Activated CD4-positive, alpha-beta T cell treated with anti-CD3 and anti-CD28 coated beads, Interleukin-2, amount 50 U/mL, for 24 hours (primary cell): ENCODE results near the gene NPC1L1.
A peak's percentile ranks its signal among the peaks of the same experiment; 100 is the strongest.
"Not testable (repeated sequence)": the region's sequence is repeated elsewhere in the genome, so short reads cannot be mapped to it uniquely, and the experiment has no call there.

Source experiments
- DNase-seq, 2 donors: peaks; one replicate each; pipeline ENCODE4 v3.0.0-alpha.2; 2020; ENCODE audit warnings: low read depth in 1 of 2, low spot score in 1 of 2

NPC1L1 gene

DNA sequence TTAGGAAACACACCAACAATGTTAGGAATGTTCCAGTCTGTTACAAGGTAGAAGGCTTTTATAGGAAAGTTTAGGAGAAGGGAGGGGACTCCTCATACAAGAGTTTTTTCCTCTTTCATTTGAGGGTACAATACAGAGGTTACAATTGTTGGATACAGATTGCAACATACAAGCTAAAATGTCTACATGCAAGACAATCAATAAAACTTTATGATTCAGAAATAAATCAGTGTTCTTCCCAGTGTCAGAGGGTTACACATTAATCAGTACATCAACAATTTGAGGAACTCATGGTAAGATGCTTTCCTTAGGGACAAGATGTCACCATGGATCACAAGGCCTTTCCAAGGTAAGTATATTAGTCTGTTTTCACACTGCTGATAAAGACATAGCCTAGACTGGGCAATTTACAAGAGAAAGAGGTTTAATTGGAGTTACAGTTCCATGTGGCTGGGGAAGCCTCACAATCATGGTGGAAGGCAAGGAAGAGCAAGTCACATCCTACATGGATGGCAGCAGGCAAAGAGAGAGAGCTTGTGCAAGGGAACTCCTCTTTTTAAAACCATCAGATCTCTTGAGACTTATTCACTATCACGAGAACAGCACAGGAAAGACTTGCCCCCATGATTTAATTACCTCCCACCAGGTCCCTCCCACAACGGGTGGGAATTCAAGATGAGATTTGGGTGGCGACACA lies 34.4 kb downstream of the NPC1L1 start:
- not testable (repeated sequence) for DNase-seq

DNA sequence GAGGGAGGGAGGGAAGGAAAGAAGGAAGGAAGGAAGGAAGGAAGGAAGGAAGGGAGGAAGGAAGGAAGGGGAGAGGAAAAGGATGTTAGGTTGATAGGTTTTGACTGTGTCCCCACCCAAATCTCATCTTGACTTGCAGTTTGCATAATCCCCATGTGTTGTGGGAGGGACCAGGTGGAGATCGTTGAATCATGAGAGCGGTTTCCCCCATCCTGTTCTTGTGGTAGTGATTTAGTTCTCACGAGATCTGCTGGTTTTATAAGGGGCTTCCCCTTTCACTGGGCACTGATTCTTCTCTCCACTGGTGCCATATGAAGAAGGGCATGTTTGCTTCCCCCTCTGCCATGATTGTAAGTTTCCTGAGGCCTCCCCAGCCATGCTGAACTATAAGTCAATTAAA lies 35.5 kb downstream of the NPC1L1 start:
- DNase-seq, result no peak

DNA sequence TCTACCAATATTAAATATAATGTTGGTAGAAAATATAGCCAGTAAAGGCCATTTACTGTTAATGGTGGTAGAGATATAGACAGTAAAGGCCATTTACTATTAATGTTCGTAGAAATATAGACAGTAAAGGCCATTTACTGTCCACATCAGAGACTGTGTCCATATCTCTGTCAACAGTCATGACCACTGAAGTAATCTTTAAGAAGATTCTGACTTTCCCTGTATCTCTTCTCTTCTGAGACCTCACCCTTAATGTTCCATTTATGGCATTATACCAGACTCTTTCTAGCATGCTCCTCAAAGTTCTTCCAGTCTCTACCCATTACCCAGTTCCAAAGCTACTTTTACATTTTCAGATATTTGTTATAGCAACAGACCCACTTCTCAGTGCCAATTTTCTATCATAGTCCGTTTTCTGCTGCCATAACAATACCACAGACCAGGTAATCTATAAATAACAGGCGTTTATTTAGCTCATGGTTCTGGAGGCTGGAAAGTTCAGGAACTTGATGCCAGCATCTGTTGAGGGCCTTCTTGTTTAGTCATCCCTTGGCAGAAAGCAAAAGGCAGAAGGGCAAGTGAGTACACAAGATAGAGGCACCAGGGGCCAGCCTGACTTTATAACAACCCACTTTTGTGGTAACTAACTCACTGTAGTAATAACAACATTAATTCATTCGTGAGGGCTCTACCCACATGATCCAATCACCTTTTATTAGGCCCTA lies 42.7 kb downstream of the NPC1L1 start:
- DNase-seq, result no peak

DNA sequence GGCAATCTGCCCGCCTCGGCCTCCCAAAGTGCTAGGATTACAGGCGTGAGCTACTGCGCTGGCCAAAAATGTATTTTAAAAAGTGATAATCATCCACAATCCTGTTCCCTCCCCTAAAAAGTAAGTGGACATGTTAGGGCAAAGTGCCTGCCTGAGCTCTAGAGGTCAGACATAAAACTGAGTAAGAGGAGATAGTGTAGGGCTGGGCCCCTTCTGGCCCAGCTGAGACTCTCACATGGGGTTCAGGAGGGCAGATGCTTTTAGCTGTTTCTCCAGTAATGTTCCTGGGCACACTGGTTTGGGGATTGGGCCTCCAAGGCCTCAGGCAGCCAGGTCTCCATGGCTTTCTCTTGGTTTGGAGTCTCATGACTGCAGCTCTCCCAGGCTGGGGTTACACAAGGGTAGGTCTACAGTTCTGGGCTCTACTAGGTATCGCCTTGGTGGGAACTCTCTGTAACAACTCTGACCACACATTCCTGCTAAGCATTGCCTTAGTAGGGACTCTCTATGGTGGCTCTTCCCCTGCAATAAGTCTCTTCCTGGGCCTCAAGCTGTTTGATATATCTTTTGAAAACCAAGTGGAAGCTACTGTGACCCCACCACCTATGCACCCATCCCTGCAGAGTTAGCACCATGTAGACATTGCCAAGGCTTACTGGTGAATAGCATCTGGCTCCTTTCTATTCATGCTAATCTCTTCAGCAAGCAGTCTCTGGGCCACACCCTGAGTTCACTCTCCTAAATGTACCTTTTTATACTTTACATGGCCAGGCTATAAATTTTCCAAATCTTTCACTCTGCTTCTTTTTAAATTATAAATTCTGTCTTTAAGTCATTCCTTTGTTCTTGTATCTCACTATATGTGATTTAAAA lies 43.7 kb downstream of the NPC1L1 start:
- DNase-seq, result no peak

DNA sequence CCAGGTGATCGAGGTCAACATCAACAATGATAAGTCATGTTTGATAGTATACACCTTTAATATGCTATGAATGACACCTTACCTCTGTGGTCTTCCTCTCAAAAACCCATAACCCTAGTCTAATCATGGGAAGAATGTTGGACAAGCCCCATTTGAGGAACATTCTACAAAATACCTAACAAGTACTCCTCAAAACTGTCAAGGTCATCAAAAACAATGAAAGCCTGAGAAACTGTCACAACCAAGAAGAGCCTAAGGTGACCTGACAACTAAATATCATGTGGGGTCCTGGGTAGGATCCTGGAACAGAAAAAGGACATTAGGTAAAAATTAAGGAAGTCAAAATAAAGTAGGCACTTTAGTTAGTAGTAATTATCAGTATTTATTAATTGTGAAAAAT lies 44.7 kb downstream of the NPC1L1 start:
- no peak for DNase-seq

DNA sequence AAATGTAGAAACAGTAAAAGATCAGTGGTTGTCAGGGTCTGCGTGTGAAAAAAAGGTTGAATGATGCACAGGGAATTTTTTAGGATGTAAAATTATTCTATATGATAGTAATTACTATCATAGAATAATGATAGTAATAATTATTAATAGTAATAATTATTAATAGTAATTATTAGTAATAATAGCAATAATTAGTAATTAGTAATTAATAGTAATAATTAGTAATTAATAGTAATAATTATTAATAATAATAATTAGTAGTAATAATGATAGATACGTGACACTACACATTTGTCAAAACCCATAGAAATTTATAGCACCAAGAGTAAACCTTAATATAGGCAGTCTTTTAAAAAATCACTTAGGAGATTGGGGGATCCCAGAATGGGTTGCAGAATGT lies 46.2 kb downstream of the NPC1L1 start:
- no peak for DNase-seq

DNA sequence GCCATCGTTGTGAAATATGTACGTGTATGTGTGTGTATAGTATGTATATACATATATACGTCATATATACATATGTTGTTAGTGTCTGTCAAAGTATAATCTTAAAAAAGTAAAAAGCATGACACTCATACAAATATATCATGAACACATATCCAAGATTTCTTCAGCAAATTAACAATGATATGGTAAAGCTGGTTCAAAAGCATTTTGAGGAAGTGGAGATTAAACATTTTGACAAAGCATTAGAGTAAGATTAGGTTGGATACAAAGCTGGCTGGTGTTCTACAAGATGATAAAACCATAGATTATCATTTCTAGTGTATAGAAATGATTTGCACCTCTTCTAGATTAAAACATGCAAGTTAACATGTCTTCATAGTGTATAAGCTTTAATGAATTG lies 49.9 kb downstream of the NPC1L1 start:
- no peak for DNase-seq

DNA sequence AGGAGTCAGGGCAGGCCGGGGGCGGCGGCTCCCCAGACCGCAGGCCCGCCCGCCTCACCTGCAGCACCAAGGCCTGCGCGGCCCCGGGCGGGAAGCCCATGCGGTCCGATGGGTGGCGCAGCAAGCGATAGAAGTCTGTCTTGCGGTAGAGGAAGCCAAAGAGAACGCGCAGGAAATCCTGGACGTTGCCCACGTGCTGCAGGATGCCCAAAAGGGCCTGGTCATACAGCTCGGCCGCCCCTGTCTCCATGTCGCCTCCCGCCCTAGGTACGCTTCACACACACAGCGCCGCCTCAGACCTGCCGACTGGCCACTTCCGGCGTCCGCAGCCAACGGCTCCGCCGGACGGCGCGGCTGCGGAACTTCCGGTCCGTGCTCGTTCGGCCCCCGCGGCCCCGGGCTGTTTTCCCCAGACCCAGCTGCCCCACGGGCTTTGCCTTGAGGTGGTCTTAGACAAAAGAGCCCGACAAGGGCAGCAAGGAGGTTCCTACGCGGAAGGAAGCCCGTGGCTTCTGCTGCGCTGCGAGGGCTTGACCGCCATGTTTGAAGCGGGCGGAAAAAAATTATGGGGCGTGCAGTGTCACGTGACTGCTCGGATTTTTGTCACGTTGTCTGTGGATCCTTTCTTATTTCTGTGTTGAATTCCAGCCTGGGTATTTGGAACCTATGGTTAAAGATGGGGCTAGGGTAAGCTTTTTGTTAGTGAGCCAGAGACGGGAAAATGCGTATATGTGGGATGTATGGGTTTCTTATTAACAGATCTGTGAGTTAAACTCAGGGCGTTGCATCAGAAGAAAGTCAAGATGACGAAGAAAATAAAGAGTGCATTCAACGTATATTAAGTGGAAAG lies 50.6 kb downstream of the NPC1L1 start, which contains the start of gene NUDCD3:
Gene NUDCD3, minus strand, starts transcription at position 308 of the 850 bp plus-strand sequence. Its CDS starts 58 bp downstream, at position 250.
- peak; percentile 74 to 76 for DNase-seq

DNA sequence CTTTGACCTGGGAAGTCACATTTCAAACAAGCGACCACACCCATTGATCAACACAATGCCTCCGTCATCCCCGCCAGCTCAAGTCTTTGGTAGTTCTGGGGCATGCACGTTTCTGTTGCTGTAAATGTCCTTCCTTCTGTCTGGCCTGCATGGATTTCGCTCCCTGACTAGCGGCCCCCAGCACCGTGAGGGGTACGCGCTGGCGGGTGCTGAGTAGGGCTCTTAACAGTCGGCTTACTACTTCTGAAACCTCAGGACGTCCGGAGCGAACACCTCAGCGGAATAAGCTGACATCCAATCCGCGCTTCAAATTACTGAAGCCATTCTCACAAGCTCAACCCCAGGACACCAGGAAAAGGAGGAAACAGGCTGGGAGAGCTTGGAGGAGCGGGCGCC lies 51.2 kb downstream of the NPC1L1 start:
- DNase-seq, result peak in 1 of 2 donors; percentile 27

DNA sequence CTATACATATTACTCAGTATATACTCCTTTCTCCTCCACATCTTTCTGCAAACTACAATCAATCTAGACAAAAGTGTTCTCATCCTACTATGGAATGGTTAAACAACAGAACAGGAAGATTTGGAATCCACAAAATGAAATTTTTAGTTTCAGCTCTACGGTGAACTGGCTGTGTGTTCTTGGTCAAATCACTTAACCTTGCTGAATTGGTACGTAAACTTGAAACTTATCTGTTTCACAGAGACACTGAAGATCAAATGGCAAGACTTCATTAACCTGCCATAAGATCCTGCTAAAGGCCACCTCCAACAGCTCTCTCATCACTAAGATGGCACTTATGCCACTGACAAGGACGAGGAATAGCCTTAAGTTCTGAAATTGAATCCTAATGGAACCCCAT lies 52.2 kb downstream of the NPC1L1 start:
- DNase-seq, result no peak

DNA sequence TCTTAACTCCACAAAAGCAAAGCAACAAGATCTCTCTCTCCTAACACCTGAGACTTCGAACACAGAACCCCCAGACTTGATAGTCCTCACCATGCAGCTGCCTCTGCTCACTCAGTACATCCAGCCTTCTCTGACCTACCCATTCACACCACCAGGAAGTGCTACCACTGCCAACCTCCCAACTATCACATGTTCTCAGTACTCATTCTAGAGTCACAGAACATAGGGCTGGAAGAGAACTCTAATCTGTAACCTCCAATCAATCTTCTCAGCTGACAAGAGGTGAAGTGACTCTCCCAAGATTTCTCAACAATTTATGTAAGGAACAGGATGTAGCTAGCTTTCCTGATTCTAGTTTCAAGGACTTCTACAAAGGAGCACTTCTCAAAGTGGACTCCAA lies 54.4 kb downstream of the NPC1L1 start:
- no peak for DNase-seq

DNA sequence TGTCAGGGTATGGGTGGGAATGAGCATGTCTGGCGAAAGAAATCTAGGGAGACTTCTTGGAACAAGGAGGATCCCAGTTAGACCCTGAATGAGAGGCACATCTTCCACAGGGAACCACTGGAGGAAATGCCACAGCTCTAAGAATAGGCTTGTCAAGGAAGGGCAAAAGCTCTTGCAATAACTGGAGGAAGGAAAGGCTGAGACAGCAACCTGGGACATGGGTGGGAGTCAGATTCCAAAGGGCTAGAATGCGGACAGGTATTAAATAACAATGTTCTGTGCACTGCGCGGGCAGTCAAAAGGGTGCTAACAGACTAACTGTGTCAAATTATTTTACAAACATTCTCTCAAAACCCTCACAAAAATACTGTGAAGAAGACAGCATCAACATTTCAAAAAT lies 55.1 kb downstream of the NPC1L1 start:
- no peak for DNase-seq

DNA sequence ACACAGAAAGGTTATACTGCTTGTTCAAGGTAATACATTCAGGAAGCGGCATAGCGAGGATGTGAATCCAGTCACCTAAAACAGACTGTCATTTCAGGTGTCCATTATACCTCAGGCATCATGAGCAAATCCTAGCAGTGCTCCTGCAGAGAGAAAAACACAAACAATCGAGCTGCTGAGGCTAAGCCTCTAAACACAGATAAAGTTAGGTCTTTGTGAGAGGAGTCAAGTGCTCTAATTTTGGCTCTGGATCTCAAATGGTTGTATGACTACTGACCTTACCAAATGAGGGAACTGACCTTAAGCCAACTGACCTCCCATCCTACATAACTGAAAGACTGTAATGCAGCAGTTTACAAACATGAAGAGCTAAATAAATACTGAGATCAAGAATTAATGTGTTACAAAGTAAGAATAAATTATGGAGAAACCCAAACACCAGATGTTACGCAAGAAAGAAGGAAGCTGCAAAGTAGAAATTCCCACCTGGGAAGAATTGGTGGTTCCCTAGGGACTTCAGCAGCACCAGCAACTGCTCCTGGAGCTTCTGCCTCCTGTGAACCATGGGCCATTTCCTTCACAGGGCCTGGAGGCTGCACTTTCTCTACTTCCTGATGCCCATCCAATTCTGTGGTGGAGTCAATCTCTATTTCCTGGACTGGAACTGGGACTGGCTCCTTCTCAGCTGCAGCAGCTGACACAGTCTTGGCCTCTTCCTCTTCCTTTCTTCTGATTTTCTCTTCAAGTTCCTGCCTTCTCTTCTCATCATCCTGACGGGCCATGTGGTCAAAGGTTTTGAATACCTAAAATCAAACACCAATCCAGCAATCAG lies 56.4 kb downstream of the NPC1L1 start:
- no peak for DNase-seq

DNA sequence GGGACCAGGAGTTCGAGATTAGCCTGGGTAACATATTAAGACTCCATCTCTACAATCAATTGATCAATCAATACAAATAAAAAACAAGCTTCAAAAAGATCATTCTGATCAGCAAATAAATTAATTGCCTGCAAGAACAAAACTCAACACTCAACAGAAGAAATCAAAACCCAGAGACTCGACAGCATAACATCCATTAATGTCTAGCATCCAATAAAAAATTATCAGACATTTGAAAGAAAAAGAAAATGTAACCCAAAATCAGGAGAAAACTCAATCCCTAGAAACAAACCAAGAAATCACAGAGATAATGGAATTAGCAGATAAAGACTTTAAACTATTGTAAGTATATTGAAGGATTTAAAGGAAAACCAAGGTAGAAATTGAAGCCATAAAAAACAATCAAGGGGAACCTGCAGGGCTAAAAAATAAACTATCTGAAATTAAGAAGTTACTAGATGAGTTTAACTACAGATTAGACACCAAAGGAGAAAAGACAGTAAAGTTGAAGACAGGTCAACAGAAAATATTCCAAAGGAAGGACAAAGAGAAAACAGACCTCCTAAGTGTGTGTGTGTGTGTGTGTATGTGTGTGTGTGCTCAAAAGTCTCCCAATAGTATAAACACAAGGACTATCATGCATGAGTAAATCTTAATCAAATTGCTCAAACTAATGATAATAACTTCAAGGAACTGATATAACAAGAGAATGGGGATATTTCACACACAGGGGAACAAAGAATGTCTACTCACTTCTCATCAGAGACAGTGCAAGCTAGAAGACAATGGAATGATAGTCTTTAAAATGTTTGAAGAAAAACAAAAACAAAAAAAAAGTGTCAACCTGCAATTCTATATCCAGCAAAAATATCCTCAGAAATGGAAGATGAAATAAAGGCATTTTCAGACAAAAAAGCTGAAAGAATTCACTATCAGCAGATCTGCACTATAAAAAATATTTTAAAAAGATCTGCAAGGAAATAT lies 58.3 kb downstream of the NPC1L1 start:
- no peak for DNase-seq

DNA sequence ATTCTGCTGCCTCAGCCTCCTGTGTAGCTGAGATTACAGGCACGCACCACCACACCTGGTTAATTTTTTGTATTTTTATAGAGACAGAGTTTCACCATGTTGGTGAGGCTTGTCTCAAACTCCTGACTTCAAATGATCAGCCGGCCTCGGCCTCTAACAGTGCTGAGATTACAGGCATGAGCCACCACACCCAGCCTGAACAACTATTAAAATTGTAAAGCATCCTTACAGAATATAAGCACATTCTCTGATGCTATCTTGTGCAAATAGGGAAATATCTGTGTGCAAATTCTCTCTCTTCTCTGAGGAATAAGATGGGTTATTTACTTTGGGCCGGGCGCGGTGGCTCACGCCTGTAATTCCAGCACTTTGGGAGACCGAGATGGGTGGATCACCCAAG lies 63.2 kb downstream of the NPC1L1 start:
- no peak for DNase-seq

DNA sequence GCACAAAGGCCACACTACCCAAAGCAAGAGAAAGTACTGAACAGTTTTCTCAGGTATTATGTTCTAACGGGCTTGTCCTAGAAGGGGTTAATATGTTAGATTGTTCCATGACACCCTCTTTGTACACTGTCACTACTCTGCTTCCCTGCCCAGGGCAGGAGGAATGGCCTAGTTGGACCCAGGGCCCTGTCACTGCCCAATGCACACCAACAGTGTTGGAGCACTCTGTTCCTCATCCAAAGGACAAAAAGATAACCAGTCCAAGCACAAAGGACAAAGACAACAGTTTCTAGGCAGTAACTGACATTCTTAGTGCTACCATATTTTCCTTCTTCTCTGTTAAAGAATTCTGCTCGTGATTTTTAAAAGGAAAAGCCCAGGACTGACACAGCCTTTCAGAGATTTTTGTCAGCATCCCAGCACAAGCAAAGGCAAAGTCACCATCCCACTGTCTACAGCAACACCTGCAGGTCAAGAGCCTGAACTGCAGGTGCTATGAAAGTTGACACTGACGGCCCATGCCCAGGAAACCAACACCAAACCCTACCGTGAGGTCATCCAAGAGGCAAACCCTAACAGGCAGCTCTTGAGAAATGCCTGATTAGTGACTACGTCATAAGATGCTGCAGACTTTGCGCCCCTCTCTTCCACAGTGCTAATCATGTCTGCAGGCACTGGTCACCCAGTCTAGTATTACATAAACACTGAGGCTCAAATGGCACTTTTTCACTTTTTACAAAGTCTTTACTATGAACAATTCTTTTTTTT lies 63.9 kb downstream of the NPC1L1 start:
- peak; percentile 25 to 39 for DNase-seq

DNA sequence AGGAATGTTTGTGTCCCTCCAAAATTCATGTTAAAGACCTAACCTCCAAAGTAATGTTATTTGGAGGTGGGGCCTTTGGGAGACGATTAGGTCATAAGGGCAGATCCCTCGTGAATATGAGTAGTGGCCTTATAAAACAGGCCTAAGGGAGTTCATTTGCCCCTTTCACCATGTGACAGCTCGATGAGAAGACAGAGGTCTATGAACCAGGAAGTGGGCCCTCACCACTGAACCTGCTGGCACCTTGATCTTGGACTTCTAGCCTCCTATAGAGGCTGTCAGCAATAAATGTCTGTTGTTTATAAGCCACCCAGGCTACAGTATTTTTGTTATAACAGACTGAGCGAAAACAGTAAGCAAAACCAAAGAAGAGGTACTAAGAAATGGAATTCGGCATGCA lies 64.8 kb downstream of the NPC1L1 start:
- DNase-seq, result no peak

DNA sequence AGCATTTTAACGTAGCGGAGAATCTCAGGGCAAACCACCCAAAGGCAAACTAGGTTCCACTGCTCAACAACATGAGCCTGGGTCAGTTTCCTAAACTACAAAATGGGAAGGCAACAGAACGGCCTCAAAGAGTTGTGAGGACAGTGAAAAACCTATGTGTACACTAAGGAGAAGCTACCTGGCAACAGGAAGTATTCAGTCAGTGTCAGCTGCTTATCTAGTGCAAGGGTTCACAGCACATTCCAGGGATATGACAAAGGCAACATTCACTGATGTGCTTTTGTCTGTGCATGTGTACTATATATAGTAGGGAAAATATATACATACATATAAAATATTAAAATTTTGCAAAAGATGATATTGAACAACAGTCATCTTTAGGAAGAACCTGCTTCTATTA lies 67.8 kb downstream of the NPC1L1 start:
- DNase-seq, result no peak
